Measurements from ENCODE around the gene C19orf53.
"Not testable (repeated sequence)": the region's sequence is repeated elsewhere in the genome, so short reads cannot be mapped to it uniquely, and the experiment has no call there.

The C19orf53 gene

DNA sequence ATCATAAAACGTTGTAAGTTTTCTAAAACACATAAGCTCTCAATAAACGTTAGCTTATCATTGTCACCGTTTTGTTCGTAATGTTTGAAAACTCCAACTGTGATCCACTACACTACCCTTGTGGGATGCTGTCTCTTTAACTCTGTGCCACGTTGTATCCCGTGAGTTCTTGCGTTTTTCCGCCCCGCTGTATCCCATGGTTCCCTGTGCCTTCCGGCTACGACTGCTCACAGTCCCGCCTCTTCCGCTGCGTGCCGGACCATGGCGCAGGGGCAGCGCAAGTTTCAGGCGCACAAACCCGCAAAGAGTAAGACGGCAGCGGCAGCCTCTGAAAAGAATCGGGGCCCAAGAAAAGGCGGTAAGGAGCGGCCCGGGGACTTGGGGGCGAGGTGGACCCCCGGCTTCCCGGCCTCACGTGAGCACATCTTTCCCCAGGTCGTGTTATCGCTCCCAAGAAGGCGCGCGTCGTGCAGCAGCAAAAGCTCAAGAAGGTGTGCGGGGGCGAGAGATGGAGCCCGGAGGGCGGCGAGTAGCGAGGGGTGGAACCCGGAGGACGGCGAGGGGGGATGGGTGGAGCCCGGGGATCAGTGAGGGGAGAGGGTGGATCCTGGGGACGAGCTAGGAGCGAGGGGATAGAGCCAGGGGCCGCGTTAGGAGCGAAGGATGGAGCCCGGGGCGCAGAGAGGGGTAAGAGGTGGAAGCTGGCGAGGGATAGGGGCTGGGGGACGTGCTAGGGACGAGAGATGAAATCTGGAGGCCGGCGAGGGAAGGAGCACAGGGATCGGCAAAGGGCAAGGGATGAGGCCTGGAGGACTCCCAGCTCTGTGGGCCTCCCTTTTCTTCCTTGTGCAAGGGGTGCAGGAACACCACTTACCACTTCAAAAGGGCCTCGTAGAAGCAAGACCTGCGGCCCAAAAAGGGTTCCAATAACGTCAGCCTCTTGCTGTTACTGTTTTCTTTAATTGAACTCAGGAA is at the start of gene C19orf53:
TSS of gene C19orf53 (plus strand) at position 240 of the 975 bp plus-strand sequence. CDS start at position 262, 22 bp downstream.
- in situ Hi-C loops (cut with MboI; ENCODE audit: low sequenced_read_pairs), result no loop called here

GRCh38 chr19:13726323-13726722 is 47.9 kb upstream of the C19orf53 start:
- in situ Hi-C loops (cut with MboI; ENCODE audit: low sequenced_read_pairs), result loop anchor here (10.0 kb wide), 1 partner anchor 122 kb away; no protein-coding TSS in a partner anchor

DNA sequence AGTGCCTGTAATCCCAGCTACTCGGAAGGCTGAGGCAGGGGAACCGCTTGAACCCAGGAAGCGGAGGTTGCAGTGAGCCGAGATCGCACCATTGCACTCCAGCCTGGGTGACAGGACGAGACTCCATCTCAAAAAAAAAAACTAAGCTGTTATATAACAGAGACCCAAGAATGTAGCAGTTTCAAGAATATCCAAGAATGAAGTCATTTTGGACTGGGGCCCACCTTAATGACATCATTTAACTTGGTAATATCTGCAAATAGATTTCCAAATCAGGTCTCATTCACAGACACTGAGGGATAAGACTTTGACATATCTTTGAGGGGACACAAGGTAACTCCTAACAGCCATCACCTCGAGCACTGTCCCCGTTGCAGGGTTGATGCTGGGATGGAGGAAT is 46.5 kb upstream of the C19orf53 start:
- in situ Hi-C loops (cut with MboI; ENCODE audit: low sequenced_read_pairs), result loop anchor here (10.0 kb wide), 1 partner anchor 123 kb away; no protein-coding TSS in a partner anchor

- in situ Hi-C loops (cut with MboI; ENCODE audit: low sequenced_read_pairs), result loop anchor here (10.0 kb wide), 1 partner anchor 125 kb away; no protein-coding TSS in a partner anchor
Observed at GRCh38 chr19:13729859-13730258, 44.4 kb upstream of the C19orf53 start.

GRCh38 chr19:13731147-13731964 is 42.9 kb upstream of the C19orf53 start:
- in situ Hi-C loops (cut with MboI; ENCODE audit: low sequenced_read_pairs), result no loop called here

DNA sequence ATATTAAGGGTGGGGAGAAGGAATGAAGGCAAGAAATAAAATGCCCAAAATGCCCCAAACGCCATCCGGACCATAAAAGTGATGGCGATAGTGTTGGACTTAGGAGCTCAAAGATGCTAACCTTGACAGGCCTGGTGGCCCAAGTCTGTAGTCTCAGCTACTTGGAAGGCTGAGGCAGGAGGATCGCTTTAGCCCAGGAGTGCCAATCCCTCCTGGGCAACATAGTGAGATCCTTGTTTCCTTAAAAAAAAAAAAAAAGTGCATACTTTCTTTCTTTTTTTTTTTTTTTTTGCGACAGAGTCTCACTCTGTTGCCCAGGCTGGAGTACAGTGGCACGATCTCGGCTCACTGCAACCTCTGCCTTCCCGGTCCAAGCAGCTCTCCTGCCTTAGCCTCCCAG is 41.9 kb upstream of the C19orf53 start:
- in situ Hi-C loops (cut with MboI; ENCODE audit: low sequenced_read_pairs), result no loop called here

- in situ Hi-C loops (cut with MboI; ENCODE audit: low sequenced_read_pairs), result no loop called here
Observed at GRCh38 chr19:13734751-13735150, 39.5 kb upstream of the C19orf53 start.

- in situ Hi-C loops (cut with MboI; ENCODE audit: low sequenced_read_pairs), result no loop called here
Observed at GRCh38 chr19:13738073-13738472, 36.2 kb upstream of the C19orf53 start.

DNA sequence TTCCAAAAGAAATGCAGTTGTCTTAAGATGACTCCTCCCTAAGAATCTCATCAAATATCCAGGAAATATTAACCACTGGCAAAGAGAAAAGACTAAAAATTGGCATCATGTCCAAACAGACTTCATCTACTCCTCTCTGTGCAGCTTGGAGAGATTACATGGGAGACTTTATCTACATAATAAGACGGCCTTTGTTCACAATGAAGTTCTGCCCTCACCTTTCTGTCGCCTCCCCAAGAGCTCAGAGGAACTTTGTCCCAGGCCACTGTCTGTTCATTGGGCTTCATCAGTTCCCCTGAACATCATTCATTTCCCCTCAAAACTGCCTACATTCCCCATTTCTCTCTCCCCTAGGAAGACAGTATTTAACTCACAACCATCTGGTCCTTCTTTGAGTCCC is 32.4 kb upstream of the C19orf53 start:
- in situ Hi-C loops (cut with MboI; ENCODE audit: low sequenced_read_pairs), result no loop called here

- in situ Hi-C loops (cut with MboI; ENCODE audit: low sequenced_read_pairs), result no loop called here
Observed at GRCh38 chr19:13742756-13743155, 31.5 kb upstream of the C19orf53 start.

GRCh38 chr19:13744174-13744573 is 30.1 kb upstream of the C19orf53 start:
- in situ Hi-C loops (cut with MboI; ENCODE audit: low sequenced_read_pairs), result no loop called here

GRCh38 chr19:13747098-13747453 is 27.2 kb upstream of the C19orf53 start:
- in situ Hi-C loops (cut with MboI; ENCODE audit: low sequenced_read_pairs), result no loop called here

GRCh38 chr19:13748169-13748828 is 26.0 kb upstream of the C19orf53 start:
- in situ Hi-C loops (cut with MboI; ENCODE audit: low sequenced_read_pairs), result no loop called here

DNA sequence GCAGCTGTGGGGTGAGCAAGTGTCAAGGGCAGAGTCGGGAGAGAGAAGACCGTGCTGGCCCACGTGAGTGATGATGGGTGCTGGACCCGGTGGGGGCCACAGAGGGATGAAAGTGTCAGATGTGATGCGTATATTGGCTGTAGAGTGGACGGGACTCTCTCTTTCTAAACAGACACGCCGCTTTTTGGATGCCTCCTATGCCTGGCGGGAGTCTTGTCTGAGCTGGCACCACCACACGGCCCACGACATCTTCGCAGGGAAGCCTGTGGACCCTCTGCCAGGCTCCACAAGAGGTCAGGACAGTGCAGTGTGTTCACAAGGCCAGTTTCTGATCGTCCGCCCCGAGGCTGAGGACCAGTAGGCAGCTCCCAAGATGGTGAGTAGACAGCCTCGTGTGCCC is 22.8 kb upstream of the C19orf53 start:
- in situ Hi-C loops (cut with MboI; ENCODE audit: low sequenced_read_pairs), result no loop called here

- in situ Hi-C loops (cut with MboI; ENCODE audit: low sequenced_read_pairs), result not testable (repeated sequence)
Observed at GRCh38 chr19:13753622-13754021, 20.6 kb upstream of the C19orf53 start.

DNA sequence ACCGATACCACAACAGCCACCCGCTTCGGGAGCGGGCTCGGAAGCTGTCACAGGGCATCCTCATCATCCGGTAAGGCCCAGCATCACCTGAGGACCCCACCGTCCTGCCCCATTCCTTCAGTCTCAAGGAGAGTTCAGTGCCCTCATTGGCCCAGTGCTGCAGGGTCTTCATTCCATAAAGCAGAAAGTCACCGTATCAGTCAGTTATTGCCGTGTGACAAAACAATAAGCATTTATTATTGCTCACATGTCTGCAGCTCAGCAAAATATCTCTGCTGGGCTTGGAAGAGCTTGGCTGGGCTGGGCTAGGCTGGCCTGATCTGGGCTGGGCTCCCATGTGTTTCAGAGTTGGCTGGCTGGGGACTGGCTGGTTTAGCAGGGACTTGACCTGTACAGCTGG is 18.0 kb upstream of the C19orf53 start:
- in situ Hi-C loops (cut with MboI; ENCODE audit: low sequenced_read_pairs), result no loop called here

GRCh38 chr19:13757805-13758772 is 16.2 kb upstream of the C19orf53 start:
- in situ Hi-C loops (cut with MboI; ENCODE audit: low sequenced_read_pairs), result no loop called here

DNA sequence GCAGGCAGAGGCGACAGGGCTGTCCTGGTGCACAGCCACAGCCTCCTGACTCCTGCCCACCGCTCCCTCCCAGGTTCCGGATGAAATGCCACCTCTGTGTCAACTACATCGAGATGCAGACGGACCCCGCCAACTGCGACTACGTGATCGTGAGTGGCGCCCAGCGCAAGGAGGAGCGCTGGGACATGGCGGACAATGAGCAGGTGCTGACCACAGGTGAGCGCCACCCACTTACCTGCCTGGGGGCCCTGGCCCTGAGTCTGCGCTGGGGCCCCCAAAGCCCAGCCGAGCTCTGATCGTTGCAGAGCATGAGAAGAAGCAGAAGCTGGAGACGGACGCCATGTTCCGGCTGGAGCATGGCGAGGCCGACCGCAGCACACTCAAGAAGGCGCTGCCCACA is 15.5 kb upstream of the C19orf53 start:
- in situ Hi-C loops (cut with MboI; ENCODE audit: low sequenced_read_pairs), result no loop called here

- in situ Hi-C loops (cut with MboI; ENCODE audit: low sequenced_read_pairs), result no loop called here
Observed at GRCh38 chr19:13761423-13761822, 12.8 kb upstream of the C19orf53 start.
